Activated CD4-positive, alpha-beta T cell treated with anti-CD3 and anti-CD28 coated beads, Interleukin-2, amount 50 U/mL, for 48 hours (primary cell): ENCODE results near the gene GRK5.
A peak's percentile ranks its signal among the peaks of the same experiment; 100 is the strongest.
"Not testable (repeated sequence)": the region's sequence is repeated elsewhere in the genome, so short reads cannot be mapped to it uniquely, and the experiment has no call there.

Experiments used
- DNase-seq, 2 experiments: peaks; one replicate each; pipeline ENCODE4 v3.0.0-alpha.2; 2020

Gene GRK5

DNA sequence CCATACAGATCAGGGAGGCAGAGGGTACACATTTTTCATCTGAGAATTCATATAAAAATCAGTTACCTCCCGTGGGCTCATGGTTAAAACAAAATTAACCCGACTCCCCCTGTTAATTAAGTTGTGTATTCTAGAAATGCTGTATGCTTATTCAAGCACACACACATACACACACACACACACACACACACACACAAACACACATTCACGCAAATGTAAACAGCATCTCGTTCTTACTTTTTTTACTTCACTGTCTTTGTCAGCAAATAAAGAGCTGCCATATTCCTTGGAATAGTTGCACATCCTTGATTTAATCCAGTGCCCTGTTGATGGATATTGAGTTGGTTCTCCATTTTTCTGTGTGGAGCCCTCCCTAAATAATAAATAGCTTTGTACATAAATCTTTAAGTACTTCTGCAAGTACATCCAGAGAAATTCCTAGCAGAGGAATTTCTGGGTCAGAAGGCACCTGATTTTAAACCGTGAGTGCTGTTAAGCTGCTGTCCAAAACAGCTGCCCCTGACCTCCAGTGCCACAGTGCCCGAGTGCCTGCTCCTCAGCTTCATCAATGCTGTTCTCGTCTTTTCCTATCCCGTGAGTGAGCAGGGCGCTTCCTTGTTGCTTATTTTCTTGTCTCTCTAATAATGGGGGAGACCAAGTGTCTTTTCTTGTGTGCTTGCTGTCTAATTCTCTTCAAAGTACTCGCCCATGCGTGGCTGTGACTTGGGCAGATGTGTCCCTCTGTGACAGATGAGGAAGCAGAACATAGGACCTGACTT is 217.9 kb downstream of the GRK5 start:
- no peak for DNase-seq

DNA sequence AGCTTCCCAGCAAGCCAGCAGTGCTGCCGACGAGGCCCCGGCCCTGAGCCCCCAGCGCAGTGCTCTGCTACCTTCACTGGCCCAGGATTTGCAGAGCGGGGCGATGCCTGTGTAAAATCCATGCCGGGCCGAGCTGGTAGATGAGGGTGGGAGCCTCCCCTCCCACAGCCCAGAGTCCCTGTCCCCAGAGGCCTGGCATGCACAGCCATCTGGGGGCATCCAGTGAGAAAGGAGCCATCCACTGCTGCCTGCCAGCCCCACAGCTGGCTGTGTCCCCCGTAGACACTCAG is 218.5 kb downstream of the GRK5 start:
- DNase-seq, result no peak

DNA sequence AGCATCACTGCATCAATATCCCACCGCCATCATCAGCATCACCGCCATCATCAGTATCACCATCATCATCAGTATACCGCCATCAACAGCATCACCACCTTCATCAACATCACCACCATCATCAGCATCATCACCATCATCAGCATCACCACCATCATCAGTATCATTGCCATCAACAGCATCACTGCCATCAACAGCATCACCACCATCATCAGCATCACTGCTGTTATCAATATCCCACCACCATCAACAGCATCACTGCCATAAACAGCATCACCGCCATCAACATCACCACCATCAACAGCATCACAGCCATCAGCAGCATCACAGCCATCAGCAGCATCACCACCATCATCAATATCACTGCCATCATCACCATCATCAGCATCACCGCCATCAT is 219.3 kb downstream of the GRK5 start:
- no peak for DNase-seq

DNA sequence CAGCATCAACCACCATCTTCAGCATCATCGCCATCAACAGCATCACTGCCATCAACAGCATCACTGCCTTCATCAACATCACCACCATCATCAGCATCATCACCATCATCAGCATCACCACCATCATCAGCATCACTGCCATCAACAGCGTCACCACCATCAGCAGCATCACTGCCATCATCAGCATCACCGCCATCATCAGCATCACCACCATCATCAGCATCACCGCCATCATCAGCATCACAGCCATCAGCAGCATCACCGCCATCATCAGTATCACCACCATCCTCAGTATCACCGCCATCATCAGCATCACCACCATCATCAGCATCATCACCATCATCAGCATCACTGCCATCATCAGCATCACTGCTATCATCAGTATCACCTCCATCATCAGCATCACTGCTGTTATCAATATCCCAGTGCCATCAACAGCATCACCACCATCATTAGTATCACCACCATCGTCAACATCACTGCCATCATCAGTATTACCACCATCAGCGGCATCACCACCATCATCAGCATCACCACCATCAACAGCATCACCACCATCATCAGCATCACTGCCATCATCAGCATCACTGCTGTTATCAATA is 220.0 kb downstream of the GRK5 start:
- DNase-seq, result no peak

DNA sequence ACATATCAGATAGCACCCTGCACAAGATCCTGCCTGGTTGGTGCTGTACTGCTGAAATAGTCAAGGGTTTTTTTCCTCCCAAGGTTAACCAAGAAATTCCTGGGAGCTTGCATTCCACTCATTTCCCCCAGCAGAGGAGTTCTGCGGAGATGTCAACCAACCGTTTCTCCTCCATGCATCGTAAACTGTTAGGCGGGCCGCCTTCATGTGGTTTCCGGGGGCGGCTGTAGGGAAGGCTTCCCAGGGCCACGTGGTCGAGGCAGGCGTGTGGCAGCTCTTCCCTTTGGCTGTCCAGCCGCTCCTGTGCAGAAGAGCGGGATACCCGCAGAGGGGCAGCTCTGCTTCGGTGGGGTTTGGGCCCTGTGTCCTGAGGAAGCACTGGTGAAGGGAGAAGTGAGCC is 221.4 kb downstream of the GRK5 start:
- peak in 1 of 2 experiments; percentile 12 for DNase-seq

DNA sequence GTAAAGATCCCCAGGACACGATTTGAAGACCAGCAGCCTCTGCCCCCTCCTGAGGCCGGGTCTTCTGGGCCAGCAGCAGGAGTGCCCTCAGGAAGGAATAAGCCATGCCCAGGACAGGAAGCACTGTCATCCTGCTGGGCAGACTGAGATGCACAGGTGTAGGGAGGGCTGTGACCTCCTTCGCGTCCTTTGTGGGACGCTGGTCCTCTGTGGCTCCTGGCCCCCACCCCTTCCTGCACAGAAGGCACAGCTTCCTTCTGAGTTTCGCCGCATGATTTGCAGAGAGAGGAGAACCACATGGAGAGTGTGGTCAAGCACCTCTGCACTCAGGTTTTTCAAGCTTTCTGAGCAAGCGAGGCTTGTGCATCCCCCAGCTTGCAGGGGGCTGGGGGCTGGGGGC is 222.4 kb downstream of the GRK5 start:
- DNase-seq, result no peak

DNA sequence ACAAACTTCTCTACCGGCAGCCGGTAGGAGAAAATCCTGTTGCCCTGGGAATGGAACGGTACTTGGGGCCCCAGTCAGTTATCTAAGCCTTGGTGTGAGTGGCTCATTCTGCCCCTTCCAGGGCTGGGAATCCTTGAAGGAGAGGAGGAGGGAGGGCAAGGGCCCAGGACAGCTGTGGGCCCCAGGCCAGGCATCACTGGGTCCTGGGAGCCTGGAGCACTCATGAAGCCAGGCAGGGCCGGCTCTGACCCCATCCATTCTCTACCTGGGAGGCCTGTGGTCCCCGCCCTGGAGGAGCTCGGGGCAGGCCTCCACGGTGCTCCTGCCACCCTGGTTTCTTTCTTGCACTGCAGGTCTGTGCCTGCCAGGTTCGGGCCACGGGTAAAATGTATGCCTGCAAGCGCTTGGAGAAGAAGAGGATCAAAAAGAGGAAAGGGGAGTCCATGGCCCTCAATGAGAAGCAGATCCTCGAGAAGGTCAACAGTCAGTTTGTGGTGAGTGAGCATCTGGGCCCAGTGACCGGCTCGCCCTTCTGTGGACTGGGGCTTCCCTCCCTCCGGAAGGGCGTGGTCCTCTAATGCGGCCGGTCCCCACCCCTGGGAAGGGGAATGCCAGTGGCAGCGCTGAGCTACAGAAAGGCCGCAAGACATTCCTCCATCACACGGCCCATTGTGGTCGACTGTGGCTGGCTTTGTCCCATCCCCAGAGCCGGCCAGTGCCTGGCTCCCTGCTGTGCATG is 223.8 kb downstream of the GRK5 start:
- no peak for DNase-seq

DNA sequence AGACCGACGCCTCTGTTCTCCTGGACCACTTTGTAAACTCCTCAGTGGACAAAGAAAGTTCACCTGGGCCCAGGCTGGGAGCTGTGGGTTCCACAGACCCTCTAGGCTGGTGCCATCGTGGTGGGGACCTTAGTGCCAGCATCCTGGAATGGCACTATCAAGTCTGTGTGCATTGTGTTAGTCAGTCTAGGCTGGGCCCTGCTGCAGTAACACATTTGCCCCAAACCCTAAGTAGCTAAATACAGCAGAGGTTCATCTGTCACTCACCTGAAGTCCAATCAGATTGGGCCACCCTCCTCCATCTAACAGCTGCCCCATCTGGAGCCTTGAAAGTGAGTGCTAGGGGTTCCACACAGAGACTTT is 224.4 kb downstream of the GRK5 start:
- DNase-seq, result no peak

DNA sequence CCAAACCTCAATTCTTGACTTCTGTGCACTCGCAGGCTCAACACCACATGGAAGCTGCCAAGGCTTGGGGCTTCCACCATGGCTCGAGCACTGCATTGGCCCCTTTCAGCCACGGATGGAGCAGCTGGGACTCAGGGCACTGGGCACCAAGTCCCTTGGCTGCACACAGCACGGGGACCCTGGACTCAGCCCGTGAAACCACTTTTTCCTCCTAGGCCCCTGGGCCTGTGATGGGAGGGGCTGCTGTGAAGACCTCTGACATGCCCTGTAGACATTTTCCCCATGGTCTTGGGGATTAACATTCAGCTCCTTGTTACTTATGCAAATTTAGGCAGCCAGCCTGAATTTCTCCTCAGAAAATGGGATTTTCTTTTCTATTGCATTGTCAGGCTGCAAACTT is 227.6 kb downstream of the GRK5 start:
- not testable (repeated sequence) for DNase-seq

DNA sequence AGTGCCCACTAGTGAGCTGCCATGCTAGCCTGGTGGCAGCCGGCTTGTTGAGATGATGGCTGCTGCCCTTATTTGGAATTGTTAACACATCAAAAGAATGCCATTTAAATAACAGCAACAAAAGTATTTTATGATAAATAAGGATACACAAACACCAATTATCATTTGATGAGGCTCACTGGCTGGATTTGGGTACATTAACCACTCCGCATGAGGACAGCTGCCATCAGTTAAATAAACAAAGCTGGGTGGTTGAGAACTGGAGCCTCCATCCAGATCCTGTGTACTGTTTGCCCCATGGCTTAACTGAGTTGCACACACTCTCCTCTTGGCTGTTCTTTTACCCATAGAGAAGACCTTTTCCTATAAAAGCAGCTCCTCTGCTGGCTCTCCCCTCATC is 231.3 kb downstream of the GRK5 start:
- no peak for DNase-seq

DNA sequence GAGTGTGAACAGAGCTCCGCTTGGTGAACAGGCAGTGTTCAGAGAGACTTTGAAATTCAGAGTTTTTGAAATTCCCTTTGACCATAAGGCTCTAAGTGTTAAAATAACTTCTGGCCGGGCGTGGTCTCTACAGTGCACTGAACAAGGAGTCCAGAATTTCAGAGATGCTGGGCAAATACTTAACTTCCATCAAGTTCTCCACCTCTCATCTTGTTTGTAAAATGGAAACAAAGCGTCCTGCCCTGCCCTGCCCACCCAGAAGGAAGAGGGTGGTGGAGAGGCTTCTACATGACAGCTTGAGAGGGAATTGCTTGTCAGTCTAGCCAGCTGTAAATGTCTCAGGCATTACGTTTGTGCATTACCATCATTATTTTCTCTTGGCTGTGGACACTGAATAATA is 232.6 kb downstream of the GRK5 start:
- DNase-seq, result no peak

DNA sequence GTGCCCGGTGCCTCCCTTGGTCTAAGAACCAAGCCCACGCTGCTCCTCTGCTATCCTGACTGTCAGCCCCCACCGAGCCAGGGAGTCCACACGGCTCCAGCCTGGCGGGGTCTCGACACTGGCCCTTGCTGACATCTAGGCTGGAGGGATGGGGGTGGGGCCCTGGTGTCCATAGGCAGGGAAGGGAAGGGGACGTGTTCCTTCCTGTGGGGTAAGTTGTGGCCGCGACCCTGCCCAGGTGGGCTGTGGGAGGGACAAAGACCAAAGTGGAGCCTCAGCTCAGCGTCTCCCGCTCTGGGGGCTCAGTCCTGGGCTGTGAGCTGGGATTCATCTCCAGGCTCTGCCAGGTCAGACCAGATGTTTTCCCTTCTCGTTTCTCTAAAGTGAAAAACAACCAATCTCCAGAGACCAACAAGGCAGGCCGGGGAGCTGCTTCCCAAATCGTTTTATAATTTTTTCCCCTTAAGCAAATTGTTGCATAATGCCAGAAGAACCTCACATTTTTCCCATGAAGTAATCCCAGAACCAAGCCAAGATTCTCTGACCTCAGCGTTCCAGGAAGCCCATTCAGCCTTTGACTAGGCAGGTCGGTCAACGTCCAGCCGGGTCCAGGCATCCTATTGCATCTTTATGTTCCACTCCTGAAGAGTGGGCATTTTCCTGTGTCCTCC is 233.9 kb downstream of the GRK5 start:
- no peak for DNase-seq

DNA sequence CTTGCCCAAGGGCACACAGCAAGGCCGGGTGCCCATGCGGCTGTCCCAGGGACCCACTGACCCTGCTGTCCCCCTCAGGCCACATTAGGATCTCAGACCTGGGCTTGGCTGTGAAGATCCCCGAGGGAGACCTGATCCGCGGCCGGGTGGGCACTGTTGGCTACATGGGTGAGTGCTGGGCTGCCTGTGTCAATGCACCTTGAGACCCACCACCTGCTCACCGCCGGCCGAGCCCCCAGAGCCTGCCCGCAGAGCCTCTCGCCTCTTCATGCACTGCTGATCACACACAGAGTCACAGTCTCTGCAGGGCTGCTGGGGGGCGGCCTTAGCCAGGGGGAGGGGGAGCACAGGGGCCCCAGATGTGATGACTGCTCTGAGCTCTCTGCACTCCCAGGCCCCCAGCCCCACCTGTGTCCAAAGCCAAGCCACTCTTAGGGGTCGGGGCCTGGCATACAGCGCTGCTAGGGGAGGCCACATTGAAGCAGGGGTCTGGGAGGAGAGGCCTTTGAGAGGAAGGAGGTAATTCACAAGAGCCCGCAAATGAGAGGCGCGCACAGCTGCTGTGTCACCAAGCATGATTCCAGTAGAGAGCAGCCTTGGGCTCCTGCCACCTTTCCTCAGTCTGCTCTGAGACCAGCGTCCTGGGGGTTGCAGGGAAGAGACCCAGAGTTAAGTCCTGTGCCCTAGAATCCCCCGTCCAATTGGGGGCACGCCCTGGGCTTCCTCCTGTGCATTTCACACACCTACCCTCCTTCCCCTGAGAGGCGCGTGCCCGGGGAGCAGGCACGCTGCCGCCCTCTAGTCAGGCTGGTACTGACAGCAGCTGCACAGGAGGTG is 234.8 kb downstream of the GRK5 start:
- DNase-seq, result no peak

DNA sequence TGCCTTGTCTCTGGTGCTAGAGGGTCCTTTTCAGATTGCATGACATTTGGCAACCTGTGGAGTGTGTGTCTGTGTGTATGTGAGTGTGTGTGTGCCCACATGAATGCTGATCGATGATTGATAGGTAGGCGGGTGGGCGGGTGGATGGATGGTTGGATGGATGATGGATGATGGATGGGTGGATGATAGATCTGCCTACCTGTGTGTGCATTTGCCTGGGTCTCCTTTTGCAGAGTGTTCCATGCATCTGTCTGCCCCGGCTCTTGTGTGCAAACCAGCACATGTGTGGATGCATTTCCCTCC is 235.3 kb downstream of the GRK5 start:
- DNase-seq, result no peak

DNA sequence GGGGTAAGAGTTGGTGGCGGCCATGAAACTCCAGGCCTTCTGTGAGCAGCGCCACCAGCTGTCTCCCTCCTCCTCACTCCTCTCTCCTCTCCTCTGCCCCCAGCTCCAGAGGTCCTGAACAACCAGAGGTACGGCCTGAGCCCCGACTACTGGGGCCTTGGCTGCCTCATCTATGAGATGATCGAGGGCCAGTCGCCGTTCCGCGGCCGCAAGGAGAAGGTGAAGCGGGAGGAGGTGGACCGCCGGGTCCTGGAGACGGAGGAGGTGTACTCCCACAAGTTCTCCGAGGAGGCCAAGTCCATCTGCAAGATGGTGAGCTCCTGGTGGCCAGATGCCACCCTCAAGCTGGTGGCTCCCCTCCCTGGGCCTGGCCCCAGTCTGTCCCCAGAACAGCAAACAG is 236.1 kb downstream of the GRK5 start:
- no peak for DNase-seq

DNA sequence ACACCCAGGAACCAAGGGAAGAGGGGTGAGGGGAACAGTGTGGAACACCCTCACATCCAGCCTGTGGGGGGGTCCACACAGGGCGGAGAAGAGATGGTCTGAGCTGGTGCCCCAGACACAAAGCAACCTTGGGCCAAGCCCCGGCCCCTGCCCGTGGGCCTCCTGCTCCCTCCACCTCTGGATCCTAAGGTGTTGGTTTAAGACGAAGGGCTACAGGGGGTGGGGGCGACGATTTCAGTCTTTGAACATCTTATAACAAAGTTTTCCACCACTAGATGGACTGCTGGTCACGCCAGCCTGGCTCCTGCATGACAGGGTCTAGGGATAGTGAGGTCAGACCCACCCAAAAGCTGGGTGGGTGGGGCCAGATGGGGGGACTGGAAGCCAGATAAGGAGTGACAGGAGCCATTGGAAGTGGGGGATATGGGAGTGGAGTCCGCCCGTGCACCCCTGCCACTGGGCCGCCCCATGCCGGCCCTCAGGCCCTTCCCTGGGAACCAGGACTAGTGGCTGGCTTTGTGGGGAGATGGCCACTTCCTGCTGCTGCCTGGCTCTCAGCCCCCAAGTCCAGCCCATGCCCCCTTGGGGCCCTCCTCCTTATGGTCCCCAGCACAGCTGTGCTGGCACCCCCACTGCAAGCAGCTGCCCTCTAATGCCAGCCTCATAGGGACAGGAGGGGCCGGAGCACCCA is 236.7 kb downstream of the GRK5 start:
- DNase-seq, result no peak

DNA sequence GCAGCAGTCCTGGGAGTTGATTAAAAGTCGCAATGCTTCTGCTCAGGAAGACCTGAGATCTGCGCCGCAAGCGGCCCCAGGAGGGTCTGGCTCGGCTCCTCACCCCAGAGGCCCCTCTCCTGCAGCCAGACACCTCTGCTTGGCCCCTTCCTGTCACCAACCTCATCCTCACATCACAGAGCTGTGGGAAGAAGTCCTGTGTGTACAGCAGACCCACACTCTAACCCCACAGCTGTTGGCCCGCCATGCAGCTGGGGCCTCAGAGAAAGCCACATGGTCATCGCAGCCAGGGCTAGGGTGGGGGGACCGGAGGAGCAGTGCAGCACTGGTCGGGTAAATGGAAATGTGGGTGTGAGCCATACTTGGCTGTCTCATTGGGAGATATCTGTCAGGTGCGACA is 237.5 kb downstream of the GRK5 start:
- DNase-seq, result no peak

DNA sequence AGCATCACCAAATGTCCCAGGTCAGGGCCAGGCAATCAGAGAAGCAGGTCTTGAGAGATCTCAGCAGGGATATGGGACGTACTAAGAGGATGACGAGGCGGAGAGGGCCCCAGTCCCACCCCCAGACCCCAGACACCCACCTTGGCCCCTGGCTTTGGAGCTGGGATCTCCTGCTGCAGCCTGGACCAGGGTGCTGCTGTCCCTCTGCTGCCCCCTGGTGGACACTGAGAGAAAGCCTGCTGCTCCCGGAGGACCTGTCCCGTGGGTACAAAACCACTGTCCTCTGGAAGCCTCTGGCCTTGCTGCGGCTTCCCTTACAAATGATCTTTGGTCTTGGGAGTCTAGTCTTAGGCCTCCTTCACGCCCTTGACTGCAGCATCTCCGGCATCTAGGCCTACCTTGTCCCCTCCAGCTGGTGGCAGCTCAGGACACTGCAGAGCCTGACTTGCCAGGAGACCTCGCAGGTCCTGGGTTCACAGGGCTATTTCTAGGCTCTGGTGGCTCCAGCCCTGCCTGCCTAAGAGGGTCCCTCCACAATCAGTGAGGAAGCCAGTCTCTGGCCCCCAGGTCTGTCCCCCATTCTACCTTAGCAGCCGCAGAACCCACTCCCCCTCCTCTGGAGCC is 238.1 kb downstream of the GRK5 start:
- DNase-seq, result peak; percentile 87 to 89

DNA sequence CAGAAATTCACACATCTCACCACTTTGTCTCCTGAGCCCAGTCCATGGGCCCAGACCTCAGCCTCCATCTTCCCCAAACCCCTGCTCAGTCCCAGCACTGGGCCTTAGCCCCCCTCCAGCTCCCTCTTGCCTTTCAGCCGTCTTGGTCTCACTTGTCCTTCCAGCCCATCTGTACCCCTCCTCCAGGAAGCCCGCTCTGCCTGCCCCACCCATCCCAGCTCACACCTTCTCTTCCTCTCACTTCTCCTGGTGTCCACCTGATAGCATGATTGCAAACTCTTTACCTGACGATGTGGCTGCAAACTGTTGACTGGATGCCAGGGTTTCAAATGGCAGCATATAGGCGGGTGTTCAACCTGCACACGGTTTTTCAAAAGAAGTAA is 238.6 kb downstream of the GRK5 start:
- DNase-seq, result no peak

DNA sequence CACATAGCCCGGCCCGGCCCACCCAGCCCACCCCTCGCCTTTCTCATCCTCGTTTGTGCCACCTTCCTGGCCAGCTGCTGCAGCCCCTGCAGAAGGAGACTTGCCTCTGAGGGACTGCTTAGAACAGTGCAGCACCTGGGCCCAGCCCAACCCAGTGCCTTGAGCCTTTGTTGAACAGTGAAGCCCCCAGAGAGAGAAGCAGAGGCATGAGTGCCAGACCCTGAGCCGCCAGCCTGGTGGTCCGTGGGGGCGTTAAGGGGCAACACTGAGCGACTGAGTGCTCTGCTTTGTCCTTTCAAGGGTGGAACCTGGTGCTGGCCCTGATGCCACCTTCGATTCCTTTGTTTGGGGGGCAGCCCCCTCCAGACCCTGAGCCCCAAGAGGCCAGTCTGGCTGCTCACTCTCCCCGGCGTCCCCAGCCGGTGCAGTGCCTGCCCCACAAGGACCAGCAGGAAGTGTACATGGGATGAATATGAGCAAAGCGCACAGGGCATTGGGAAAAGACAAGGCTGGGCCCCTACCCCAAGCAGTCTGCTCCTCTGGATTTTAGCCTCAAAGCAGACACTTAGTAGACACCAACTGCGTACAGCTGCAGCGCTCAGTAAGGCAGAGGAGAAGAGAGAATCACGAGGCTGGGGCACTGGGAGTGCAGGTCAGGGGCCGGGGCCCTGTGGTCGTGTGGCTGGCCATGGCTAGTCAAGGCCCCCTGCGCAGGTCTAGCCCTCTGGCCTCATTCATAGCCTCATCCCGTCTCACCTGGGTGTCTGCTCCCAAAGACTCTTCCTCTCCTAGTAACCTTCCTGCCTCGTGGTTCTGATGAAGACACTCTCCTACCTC is 239.3 kb downstream of the GRK5 start:
- no peak for DNase-seq

DNA sequence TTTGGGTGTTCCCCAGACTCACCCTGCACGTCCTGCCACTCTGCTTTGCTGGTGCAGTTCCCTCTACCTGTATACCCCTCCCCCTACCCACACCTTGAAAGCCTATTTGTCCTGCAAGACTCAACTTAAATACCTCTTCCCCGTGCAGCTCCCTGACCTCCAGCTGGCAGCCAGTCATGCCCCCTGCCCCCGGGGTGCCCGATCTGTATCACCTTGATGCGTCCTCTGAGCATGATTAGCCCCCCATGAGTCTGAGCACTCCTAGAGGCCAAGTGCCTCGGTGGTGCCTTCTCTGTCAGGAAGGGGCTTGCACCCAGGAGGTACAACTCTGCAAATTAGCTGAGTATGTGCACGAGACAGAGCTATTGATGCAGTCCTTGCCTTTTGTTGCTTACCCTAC is 240.1 kb downstream of the GRK5 start:
- DNase-seq, result no peak
